NCI-H526 (cell line): ENCODE measurements around the gene SLC1A4.
A peak's percentile ranks its signal among the peaks of the same experiment; 100 is the strongest.
"Not testable (repeated sequence)": the region's sequence is repeated elsewhere in the genome, so short reads cannot be mapped to it uniquely, and the experiment has no call there.

Experiments
- DNase-seq, 2 experiments: peaks; one replicate each; lab custom pipeline; 2025; lab: John Stamatoyannopoulos, UW

The SLC1A4 gene

DNA sequence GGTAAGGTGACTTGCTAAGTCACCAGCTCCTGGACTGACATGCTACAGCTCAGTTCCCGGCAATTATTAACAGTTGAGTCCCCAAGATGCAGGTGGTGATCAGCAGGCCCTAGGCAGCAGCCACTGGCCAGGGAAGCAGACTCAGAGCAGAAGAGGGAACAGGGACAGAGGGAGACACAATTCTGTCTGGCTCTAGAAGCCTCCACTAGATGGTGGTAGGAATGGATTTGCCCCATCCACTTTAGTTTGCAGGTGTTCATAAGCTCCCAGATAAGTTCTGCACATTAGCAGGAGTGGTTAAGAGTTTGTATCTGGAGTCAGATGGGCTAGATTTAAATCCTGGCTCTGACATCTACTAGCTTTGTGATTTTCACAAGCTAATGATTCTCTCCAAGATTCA, 25.5 kb upstream of the SLC1A4 start:
- DNase-seq = no peak

DNA sequence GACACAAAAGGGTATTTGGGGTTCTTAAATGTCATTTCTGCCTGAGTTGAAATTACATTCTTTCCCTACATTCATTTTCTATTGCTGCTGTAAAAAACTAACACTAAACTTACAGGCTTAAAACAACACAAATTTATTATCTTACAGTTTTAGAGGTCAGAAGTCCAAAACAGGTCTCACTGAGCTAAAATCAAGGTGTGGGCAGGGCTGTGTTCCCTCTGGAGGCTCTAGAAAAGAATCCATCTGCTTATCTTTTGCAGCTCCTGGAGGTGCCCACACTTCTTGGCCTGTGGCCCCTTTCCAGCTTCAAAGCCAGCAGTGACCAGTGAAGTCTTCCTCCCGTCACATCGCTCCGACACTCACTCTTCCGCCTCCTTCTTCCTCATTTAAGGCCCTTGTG, 23.2 kb upstream of the SLC1A4 start:
- DNase-seq = no peak

DNA sequence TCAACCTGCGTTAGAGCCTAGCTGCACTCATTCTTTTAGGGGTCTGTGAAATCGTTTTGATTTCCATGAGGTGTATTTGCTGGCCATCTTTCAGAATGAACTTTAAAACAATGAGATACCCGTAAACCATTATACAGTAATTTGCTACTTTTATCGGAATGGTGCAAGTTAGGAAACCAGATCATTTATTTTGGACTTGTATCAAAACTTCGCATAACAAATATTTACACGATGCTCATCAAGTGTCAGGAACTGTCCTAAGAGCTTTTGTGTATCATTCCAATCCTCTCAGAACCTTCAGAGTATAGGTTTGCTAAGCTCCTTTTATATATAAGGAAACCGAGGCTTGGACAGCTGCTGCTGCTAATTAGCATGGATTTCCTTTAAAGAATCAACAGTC, 22.4 kb upstream of the SLC1A4 start:
- no peak for DNase-seq

DNA sequence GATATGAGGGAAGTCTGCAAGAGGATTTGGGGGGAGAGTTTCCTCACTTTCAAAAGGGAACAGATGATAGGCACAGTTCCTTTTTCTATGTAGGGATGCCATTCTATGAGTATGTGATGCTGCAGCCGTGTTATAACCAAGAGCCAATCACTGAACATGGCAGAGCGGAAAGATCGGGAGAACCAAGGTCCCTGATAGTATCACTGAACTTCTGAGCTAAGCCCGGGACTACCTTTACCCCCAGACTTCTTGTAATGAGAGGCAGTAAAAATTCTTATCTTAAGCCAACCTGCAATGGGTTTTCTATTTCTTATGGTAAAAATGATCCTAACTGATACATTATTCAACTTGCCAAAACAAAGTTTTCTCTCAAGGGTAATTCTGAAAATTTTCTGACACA, 21.6 kb upstream of the SLC1A4 start:
- no peak for DNase-seq

GRCh38 chr2:64969086-64969485, 20.1 kb upstream of the SLC1A4 start:
- DNase-seq = not testable (repeated sequence)

GRCh38 chr2:64970495-64970894, 18.7 kb upstream of the SLC1A4 start:
- DNase-seq = no peak

- no peak for DNase-seq
These were observed 16.8 kb upstream of the SLC1A4 start for GRCh38 chr2:64972426-64972825.

DNA sequence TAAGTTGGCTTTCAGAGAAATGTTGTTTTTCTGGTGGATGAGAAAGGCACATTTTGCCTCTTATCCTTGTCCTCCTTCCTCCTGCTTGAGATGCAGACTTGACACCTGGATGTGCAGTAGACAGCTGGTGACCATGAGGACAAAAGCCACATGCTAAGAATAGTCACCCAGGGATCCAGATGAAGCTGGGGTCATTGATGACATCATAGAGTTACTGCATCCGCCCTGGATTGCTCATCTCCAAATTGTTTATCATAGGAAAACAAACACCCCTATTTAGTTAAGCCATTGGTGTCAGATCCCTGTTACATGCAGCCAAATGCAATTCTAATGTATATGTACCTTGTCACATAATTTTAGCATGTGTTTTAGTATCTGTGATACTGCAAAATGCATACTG, 16.3 kb upstream of the SLC1A4 start:
- no peak for DNase-seq

DNA sequence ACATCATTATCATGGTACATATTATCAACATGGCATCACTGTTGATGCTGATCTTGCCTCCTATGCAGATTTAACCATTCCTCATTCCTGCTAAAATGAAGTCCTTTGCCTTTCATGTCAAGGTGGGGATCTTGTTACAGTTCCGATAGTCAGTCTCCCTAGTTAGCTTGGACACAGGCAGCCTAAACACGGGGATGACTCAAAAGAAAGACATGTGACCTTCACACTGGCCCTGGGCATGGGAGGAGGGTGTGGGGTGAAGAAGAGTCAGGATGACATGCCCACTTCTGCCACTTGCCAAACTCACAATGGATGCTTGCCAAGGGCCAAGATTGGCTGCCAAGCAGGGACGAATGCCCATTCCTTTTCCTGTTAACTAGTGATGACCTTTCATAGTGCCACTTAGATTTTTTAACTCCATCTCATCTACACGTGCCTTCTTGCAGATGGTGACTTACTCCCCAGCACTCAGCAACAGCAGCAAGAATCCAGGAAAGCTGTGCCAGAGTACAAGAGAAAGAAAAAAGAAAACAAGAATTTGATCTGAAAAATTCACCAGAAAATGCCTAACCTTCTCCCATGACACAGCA, 13.9 kb upstream of the SLC1A4 start:
- no peak for DNase-seq

DNA sequence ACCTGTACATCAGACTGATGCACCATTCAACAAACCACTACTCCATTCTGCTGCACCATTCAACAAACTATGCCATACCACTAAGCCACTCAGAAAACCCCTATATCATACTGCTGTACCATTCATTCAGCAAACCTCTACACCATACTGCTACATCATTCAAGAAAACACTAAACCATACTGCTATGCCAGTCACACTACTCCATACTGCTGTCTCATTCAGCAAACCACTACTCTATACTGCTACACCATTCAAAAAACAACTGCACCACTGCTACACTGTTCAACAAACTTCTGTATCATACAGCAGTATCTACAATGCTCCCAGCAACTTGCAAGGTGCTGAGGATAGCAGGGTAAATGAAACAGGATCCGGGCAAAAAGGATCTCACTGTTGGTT, 12.9 kb upstream of the SLC1A4 start:
- no peak for DNase-seq

DNA sequence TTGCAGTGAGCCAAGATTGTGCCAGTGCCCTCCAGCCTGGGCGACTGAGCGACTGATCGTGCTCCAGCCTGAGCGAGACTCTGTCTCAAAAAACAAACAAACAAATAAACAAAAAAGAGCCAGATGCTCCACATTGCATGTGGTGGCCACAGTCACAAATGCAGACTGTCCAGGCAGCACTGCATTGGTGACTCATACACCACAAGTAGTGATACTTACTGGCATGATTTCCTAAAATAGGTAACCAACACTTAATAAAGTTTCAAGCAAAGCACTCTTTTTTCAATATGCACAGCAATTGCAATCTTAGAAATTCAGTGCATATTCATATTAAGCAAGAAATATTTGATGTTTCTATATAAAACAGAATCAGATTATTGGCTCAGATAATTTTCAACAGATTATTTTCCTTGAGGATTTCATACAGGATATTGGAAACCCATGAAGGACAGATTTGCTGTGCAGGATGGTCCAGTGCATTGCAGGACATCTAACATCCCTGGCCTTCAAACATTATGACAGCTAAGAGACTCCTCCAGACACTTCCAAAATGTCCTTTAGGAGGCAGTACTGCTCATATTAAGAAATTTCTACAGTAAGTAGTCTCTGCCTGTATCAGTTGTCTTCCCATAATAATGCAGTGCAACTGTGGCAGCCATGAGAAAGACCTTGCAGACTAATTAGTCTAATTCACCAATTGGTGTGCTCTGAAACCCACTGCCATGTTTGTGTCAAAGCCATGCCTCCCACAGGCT, 10.5 kb upstream of the SLC1A4 start:
- peak in 1 of 2 experiments; percentile 25 for DNase-seq

DNA sequence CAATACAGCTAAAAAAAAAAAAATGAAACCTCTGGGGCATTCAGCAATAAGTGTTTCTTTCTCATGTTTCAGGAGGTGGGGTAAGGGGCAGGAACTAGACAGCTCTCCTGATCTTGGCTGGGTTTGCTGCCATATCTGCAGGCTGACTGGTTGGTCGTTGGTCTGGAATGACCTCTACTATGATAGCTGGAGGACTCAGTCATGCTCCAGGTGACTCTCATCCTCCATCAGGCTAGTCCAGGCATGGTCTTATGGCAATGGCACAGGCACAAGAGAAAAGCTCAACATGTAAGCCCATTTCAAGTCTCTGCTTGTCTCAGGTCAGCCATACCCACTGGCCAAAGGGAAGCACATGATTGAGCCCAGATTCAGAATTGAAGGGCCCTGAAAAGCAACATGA, 9.5 kb upstream of the SLC1A4 start:
- DNase-seq = no peak

DNA sequence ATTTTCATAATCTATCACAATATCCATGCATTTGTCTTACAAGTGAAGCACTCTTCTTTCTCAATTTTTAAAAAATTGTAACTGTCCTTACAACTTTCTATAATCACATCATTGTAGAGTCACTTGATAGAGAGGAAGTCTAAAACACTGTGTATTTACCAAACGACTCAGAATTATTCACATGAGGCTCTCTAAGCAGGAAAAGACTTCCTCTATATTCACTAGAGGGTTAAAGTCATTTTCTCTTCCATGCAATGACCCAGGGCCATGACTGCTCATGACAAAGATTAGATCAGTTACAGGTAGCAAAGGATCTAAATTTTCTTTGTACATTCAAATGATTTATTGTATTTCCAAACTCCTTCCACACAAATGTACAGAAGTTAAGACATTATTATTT, 9.0 kb upstream of the SLC1A4 start:
- DNase-seq = no peak

DNA sequence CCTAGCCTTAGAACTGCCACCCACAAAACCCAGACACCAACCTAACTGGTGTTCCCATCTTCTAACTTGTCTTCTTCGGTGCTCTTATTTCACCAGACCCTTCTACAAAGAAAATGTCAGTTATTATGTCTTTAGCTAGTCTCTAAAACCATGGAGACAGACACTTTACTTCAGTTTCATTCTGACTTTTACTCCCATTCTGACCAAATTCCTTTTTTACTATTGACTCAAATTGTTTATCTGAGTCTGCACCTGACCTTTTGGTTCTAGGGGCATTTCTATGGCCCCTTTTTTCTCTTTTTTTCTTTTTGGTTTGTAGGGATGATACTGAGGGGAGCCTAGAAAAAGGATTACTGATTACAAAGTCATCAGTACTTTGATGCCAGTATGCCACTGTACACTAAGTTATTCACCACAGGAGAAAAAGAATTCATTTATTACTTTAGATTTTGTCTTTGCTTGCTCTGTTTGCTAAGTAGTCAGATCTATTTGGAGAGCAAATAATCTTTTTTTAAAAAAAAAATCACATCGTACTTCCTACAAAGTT, 6.8 kb upstream of the SLC1A4 start:
- DNase-seq = no peak

DNA sequence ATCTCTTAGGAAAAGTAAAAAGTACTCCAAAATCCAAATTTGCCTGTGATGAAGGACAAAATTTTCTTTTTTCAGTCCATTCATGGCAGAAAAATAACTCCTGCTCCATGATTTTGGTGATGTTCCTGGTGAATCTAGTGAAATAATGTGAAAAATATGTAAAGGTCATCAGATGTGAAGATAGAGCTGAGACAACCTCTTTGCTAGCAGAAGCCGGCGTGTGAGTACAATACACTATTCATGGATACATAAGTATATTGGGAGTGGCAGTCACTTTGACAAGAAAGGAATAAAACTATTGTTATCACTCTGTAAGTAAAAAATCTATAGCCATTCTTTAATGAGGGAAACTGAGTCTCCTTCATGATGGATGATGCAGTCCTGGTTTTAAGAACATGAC, 6.3 kb upstream of the SLC1A4 start:
- no peak for DNase-seq

DNA sequence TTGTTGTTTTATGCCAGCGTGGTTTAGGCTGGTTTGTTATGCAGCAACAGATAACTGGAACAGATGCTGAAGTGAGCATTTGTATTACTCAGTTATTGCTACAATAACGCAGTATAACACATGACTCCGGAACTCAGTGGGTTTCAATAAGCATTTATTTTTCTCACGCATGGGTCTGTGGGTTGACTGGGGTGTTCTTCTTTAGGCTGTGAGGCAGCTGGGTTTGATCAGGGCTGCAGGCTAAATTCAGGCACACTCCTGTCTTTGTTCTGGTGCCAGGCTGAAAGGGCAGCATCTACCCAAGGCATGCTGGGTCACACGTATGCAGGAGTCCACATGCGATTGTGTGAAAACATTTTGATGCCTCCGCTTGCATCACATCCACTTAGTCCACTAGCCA, 3.8 kb upstream of the SLC1A4 start:
- DNase-seq = no peak

DNA sequence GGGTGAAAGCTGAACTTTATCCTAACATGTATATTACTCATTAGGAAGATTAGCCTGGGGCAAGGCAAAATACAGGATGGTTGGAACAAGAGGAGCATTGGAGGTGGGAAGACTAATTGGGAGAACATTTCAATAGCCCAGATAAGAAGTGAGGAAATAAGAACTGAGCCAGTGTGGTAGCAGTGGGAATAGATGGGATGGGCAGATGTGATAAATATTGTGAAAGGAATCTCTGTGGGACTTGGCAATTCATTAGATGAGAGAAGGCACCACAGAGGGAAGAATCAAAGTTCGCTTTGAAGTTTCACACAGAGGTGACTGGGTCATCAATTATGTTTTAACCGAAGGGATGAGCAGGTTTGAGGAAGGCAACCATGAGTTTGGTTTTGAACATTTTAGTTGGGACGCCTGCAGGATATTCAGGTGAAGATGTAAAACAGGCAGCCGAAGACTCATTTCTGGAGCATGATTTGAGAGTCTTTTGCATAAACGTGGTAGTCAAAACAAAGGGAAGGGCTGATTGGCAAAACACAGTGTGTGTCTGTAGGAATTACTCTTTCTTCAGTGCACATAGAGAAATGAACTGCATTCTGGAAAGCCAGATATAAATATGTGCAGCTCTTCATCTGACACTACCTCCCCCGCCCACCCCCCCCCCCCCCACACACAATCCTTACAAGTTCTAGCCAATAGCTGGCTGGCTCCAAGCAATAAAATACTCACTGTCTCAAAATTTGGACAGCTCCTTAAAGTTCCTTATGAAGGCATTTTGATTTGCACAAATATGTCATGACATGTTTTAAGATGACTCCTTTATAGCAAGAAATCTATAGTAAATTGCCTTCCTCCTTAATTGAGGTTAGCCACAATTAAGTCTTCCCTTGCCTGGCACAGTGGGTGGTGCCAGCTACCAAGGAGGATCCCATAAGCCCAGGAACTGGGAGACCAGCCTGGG, 1.9 kb upstream of the SLC1A4 start:
- DNase-seq = peak; percentile 72

DNA sequence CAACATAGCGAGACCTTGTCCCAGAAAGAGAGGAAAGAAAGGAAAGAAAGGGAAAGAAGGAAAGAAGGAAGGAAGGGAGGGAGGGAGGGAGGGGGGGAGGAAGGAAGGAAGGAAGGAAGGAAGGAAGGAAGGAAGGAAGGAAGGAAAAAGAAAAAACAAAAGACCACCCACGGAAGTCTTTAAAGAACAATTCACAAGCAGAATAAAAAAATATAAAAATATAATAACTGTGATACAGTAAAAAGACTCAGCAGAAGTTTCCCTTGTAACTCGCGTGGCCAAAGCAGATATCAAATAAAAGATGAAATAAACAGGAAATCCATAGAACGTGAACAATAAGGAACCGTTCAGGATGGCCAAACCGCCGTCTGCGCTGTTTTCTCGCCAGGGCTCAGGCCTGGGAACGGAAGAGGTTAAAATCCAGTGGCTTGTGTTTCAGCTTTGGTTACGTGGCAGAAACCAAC, 1.2 kb upstream of the SLC1A4 start:
- no peak for DNase-seq

DNA sequence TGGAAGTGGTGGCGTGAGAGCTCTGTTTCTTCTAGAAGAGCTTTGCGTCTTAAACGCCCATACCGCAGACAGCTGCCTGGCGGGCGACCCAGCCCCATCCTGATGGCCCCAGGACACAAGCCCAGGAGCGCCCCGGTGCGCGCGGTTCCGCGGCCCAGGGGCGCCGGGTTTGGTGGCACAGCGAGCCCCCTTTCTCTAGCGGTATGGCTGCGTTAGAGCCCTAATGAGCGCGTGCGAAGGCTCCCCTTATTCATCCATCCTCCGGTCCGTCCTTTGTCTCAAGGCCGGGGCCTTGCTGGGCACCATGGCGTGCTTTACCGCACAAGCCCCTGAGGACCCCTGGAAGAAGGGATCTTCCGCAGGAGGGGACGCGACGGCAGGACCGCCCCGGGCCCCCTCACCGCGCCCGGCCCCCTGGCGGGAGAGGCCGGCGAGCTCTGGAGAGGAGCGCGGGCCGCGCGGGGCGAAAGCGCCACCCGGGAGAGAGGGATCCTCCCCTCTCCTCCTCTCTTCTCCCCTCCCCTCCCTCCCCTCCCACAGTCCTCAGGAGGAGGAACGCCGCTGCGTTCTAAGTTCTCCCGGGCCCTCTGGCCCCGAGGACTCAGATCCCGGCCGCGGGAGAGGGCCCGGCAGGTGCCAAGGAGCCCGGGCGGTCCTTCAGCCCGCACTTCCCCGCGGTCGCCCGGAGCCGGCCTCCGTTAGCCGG, 626 bp upstream of the SLC1A4 start:
- peak; percentile 68 to 95 for DNase-seq

DNA sequence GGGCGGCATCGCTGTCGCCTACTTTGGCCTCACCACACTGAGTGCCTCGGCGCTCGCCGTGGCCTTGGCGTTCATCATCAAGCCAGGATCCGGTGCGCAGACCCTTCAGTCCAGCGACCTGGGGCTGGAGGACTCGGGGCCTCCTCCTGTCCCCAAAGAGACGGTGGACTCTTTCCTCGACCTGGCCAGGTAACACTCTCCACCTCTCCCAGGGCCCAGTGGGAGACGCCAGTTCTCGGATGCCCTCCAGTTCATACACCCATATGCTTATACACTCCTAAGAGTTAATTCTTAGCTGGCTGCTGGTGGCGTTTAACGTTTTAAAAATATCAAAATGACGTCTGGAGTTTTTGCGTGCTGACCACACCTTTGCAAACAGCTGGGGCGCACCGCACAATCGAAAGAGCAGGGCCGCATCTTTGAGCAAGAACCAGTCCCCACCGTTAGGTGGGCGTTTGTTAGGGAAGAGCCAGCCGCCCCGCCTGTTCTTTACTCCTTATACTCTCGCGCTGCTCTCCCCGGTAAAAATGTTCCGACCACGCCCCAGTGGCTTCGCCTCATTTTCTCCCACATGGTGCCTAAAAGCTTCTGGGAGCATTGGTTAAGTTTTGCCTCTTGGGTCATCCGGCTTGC, 899 bp downstream of the SLC1A4 start:
- peak; percentile 3 to 35 for DNase-seq

DNA sequence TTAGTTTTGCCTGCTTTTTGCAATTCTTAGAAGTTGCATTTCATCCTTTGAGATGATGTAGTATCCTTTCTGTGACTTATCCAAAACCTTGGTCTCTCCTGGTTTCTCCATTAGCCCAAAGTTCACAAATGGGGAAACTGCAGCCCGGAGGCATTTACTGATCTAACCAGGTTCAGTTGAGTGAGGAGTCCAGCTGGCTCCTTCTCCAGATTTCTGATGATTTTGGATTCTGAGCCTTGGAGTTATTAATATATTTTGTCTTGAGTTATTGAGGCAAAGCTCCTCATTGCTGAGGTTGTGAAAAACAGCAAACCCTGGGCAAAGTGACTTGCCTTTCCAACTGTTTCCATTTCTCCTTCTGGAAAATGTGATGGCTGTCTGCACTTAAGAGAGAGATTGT, 1.7 kb downstream of the SLC1A4 start:
- no peak for DNase-seq
